Measurements from ENCODE around the gene DBH. TPM values are rescaled to one million over a fixed set of nuclear protein-coding genes. Genes with fewer than 3 reads are reported as not detected.
A peak's percentile ranks its signal among the peaks of the same experiment; 100 is the strongest.

Gene DBH
- total RNA-seq, 1 donor = not detected

DNA sequence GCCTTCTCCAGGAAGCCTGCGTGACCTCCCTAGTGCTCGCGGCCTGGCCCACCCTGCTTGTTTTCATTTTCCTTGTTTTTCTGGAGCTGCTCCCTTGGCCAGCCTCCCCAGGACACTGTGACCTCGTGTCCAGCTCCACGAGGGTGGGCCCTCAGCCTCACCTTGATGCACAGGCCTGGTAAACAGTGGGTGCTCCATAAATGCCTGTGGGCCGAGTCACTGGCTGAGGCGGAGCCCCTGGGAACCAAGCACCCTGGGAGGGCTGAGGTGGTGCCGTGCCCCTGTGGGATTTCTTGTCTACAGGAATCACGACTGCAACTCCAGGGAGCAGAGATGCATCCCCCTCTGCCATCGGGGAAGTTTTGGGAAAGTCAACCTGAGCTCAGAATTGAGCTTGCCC lies 44.2 kb upstream of the DBH start:
- no peak for DNase-seq (ENCODE audit: low read depth)
- TF ChIP-seq, protein P1, sequence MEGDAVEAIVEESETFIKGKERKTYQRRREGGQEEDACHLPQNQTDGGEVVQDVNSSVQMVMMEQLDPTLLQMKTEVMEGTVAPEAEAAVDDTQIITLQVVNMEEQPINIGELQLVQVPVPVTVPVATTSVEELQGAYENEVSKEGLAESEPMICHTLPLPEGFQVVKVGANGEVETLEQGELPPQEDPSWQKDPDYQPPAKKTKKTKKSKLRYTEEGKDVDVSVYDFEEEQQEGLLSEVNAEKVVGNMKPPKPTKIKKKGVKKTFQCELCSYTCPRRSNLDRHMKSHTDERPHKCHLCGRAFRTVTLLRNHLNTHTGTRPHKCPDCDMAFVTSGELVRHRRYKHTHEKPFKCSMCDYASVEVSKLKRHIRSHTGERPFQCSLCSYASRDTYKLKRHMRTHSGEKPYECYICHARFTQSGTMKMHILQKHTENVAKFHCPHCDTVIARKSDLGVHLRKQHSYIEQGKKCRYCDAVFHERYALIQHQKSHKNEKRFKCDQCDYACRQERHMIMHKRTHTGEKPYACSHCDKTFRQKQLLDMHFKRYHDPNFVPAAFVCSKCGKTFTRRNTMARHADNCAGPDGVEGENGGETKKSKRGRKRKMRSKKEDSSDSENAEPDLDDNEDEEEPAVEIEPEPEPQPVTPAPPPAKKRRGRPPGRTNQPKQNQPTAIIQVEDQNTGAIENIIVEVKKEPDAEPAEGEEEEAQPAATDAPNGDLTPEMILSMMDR (IDR thresholded peaks at IDR 0.05; ENCODE audit: insufficient read depth, low read length) = no peak
- H3K4me3 ChIP-seq (ENCODE audit: low read depth, low read length) = no peak overlapping the region

DNA sequence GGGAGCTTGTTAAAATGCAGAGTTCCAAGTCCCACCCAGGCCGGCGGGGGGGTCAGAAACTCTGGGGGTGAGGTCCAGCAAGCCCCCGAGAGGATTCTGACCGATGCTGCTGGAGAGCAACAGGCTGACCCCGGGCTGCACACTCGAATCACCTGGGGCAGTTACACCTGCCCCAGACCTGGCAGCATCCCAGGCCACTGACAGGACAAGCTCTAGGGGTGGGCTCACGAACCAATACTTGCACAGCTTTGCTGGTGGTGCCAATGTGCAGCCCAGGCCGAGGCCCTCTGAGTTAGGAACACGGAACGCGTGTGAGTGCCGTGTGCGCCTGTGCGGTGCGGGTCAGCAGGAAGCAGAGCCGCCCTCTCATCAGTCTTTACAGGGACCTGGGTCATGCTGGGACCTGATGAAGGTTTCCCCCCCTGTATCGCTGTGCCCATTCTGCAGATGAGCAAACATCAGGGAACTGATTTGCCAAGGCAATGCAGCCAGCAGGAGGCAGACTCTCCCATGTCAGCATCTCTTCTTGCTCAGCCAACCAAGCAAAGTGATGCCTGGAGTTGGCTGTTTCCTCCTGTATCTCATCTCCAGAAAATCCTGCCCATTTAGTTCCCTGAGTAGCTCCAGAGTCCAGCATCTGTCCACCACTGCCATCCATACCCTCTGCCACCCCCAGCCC lies 43.3 kb upstream of the DBH start:
- TF ChIP-seq, protein P1 (IDR thresholded peaks at IDR 0.05; ENCODE audit: insufficient read depth, low read length) = peak; percentile 7
- H3K4me3 ChIP-seq (ENCODE audit: low read depth, low read length) = no peak overlapping the region
- DNase-seq (ENCODE audit: low read depth) = no peak

DNA sequence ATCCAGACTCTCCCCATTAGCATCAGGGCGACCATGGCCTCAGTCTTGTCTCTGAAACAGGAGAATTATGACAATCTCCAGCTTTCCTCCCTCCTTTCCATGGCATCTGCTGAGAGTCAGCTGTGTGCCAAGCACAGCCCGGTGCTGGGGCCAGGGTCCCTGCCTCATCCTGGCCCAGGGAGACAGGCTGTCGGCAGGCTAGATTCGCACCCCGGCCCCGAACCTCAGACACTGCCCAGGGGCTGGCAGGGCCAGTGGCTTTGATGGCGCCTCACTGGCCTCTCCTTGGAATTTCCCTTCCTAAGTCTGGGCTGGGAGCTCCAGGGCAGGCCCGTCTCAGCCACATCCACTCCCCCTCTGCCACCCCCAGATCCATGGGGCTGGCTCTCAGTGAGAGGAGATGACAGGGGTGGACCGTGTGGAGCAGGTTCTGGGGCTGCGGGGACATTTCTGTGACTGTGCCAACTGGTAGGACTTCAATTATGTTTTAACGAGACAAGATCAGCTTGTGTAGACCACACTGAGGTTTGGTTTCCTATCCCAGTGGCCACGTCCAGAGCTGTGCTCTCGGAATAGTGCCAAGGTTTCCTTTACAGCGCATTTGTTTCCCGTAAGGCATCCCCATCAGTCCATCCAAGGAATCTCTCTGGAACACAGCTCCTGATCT lies 42.4 kb upstream of the DBH start:
- no peak for DNase-seq (ENCODE audit: low read depth)
- TF ChIP-seq, protein P1 (IDR thresholded peaks at IDR 0.05; ENCODE audit: insufficient read depth, low read length) = no peak
- no peak overlapping the region for H3K4me3 ChIP-seq (ENCODE audit: low read depth, low read length)

DNA sequence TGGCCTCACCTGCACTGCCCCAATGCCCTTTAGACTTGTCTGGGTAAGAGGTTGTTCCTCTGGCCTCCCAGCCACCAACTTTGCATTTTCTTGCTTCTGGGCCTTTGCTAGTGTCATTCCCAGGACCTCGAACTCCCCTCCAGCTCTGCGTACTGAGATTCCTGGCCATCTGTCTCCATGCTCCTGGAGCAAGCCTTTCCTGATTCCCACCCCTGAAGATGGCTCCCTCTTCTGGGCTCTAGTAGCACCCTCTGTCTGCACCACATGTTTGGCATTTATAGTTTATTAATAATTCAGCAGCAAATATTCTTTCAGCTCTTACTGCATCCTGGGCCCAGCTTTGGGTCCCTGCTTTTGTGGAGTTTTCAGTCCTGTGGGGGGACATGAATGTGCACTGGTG lies 41.9 kb upstream of the DBH start:
- TF ChIP-seq, protein P1 (IDR thresholded peaks at IDR 0.05; ENCODE audit: insufficient read depth, low read length) = no peak
- H3K4me3 ChIP-seq (ENCODE audit: low read depth, low read length) = no peak overlapping the region
- no peak for DNase-seq (ENCODE audit: low read depth)

DNA sequence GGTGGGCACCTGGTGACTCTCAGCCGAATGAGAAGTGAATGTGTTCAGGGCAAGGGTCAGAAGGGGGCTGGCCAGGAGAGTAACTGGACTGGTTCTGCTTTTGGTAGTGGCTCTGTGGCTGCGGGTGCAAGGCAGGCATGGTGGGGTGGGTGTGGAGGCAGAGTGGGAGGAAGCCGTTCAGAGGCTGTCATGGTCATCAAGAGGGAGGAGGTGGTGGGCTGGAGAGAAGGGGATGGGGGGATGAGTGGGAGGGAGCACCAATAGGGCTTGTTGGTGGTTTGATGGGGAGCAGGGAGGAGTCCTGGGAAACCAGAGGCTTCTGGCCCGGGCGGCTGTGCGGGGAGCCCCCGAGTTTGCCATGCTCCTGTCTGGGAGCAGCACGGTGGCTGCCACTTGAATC lies 40.3 kb upstream of the DBH start:
- no peak overlapping the region for H3K4me3 ChIP-seq (ENCODE audit: low read depth, low read length)
- TF ChIP-seq, protein P1 (IDR thresholded peaks at IDR 0.05; ENCODE audit: insufficient read depth, low read length) = no peak
- DNase-seq (ENCODE audit: low read depth) = no peak

DNA sequence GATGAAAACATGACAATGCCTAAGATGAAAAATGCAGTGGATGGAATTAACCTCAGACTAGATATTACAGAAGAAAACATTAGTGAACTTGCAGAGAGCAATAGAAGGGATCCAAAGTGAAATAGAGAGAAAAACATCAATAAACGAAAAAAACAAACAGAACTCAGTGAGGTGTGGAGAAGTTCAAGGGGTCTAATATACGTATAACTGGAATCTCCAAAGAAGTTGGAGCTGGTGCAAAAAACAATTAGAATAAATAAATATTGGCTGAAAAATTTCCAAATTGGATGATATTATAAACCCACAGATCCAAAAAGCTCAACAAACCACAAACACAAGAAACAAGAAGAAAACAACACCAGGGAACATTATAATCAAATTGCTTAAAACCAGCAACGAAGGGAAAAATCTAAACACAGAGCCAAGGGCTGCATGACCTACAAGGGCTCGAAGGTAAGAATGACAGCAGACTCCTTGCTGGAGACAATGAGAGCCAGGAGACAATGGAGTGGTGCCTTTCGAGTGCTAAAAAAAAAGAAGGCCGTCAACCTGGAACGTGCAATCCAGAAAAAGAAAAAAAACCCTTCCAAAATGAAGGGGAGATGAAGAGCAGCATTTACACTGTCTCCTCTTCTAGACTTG lies 38.7 kb upstream of the DBH start:
- peak; percentile 13 for DNase-seq (ENCODE audit: low read depth)
- TF ChIP-seq, protein P1 (IDR thresholded peaks at IDR 0.05; ENCODE audit: insufficient read depth, low read length) = no peak
- H3K4me3 ChIP-seq (ENCODE audit: low read depth, low read length) = no peak overlapping the region
